Measurements from ENCODE around the gene MAGI2.

Gene MAGI2

GRCh38 chr7:78953090-78953489, 500.4 kb downstream of the MAGI2 start:
- peak; percentile 65 to 66 for DNase-seq (ENCODE audit: low read depth in 2 of 2)

DNA sequence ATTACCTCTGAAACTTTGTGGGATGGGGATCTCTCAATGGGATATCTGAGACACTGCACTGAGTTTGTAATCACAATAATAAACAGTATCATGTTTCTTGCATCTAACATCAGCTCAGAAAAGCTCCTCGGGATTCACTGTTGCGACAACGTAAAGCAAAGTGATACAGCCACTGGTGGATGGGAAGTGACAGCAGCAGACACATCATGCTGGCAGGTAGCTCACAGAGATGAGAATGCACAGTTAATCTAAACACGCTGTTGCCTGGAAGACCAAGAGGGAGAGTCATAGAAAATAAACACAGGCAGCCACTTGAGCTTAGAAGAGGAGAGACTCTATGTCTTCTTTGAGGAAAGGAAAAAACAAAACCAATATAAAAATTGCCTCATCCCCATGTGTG, 513.8 kb downstream of the MAGI2 start:
- no peak for DNase-seq (ENCODE audit: low read depth in 2 of 2)

DNA sequence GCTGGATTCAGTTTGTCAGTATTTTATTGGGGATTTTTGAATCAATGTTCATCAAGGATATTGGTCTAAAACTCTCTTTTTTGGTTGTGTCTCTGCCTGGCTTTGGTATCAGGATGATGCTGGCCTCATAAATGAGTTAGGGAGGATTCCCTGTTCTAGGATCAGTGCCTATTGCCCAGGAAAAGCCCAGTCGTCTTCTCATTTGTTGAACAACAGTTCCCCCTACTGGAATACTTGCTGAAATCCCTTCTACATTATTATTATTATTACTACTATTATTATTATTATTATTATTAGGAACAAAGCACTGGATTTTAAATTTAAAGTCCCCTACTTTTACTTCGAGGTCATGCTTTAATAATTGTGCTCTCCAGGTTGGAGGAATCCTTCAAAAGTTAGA, 528.9 kb downstream of the MAGI2 start:
- DNase-seq (ENCODE audit: low read depth in 2 of 2): peak; percentile 20

DNA sequence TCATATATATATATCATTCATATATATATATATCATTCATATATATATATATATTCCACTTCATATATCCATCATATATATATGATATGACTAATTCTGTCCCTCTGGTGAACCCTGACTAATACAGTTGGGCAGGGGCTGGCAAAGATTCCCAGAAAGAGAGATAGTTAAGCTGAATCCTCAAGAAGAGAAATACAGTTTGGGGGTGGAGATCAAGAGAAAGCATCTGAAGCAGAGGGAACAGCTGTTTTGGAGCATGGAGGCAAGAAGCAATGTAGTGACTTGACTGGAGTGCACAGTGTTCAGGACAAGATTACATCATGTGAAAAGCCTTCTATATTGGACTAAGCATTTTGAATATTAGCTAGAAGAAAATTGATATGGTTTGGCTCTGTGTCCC, 540.7 kb downstream of the MAGI2 start:
- peak; percentile 20 for DNase-seq (ENCODE audit: low read depth in 2 of 2)

GRCh38 chr7:78906735-78907134, 546.7 kb downstream of the MAGI2 start:
- DNase-seq (ENCODE audit: low read depth in 2 of 2): no peak

DNA sequence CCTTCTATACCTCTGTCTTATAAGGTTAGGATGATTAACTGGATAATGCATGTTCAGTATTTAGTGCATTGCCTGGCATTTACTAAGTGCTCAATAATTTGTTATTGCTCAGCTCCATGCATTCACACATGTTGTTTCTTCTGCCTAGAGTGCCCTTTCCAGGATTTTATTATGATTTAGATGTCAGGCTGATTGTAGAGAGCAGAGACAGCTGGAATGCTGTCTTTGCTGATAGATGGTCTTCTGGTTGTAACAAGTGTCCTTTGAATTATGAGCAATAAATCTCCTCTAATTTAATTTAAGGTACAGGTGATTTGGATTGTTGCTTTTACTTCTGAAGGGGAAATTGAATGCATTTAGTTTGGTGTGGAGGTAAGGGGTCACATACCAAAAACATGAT, 548.0 kb downstream of the MAGI2 start:
- DNase-seq (ENCODE audit: low read depth in 2 of 2): no peak

- DNase-seq (ENCODE audit: low read depth in 2 of 2): no peak
Observed at GRCh38 chr7:78904983-78905382, 548.5 kb downstream of the MAGI2 start.

DNA sequence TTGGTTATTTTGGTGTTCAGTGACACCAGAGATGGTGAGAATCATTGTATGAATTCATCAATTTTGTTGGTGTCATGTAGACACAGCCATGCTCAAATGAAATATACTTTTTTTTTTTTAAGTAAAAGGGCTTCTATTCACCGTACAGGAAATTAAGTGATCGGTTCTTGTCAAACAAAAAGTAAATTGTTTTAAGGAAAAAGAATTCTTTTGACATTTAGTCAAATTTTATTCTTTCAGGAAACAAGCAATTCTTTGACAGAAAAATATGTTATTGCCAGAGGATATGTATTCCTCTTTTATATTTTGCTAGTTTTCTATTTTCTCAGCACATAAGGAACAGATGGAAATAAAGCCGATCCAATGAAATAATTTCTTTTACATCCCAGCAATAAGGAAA, 551.9 kb downstream of the MAGI2 start:
- no peak for DNase-seq (ENCODE audit: low read depth in 2 of 2)

DNA sequence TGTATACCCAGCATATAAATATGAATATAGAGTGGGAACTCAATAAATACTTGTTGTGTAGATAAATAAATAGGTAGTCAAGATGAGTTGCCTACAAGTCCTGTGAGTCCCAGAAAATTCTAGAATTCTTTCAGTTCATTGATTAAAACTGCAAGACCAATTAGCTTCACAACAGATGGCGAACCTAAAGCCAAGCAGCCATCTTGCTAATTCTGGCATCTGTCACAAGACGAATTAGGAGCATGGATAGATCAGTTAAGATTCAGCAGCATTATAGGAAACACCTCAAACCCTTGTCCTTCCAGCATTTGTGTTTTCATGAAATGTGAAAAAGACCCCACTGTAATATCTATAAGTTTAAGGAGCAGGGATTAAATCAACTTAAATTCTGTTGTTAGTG, 552.7 kb downstream of the MAGI2 start:
- no peak for DNase-seq (ENCODE audit: low read depth in 2 of 2)

DNA sequence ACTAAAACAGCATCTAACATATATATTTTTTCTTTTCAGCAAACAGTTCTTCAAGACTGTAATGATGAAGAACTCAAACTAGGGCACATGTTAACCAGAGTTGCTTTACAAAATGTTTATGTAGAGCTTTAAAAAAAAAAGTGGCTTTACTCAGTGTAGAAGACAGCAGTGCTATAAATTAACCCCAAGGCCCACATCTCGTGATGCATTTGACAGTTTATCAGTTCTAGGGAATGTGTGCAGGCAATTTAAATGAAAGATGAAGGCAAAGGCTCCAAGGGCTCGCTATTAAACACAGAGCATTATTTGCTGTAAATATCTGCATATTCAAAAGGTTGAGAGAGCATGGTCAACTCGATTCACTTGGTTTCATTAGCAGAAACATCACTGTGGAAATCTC, 558.1 kb downstream of the MAGI2 start:
- no peak for DNase-seq (ENCODE audit: low read depth in 2 of 2)

DNA sequence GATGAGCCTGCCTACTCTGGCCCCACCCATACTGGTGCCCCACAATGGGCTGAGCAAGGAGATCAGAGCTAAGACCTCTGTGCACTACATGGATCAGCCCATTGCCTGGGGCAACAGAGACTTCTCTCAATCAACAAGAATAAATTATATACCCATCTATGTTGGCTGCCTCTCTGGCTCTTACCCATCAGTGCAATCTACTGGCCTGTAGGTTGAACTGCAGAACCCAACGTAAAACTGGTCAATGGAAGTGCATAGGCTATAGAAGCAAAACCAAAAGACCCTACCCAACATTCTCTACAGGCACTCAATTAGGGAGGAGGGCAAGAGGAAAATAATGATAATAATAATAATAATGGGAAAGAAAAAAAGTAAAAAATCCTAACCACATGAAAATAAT, 574.3 kb downstream of the MAGI2 start:
- no peak for DNase-seq (ENCODE audit: low read depth in 2 of 2)

DNA sequence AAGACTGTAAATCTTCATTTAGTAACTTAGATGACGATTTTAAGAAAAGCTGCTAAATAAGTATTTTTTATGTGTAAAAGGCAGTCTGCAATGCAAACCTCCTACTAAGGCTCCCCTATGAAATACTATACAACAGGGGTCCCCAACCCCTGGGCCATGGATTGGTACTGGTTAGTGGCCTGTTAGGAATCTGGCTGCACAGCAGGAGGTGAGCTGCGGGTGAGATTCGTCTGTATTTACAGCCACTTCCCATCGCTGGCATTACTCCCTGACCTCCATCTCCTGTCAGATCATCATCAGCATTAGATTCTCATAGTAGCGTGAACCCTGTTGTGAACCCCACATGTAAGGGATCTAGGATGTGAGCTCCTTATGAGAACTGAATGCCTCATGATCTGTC, 580.4 kb downstream of the MAGI2 start:
- no peak for DNase-seq (ENCODE audit: low read depth in 2 of 2)

DNA sequence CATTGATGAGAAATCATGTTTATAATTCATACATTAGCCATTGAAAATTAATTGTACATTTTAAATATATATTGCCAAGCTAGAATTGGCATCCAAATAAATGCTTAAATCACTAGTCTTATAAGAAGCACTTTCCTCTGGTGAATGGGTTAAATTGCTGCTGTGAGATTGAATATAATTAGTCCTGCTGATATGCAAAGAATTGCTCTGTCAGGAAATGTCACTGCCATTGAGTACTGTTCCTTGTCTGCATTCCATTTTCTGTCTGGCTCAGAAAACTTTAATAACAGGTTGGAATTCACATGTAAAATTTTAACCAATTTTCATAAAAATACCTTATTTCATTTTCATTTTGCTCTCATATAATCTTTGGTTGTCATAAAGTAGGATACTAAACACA, 589.1 kb downstream of the MAGI2 start:
- DNase-seq (ENCODE audit: low read depth in 2 of 2): no peak

- DNase-seq (ENCODE audit: low read depth in 2 of 2): no peak
Observed at GRCh38 chr7:78863281-78863680, 590.2 kb downstream of the MAGI2 start.

DNA sequence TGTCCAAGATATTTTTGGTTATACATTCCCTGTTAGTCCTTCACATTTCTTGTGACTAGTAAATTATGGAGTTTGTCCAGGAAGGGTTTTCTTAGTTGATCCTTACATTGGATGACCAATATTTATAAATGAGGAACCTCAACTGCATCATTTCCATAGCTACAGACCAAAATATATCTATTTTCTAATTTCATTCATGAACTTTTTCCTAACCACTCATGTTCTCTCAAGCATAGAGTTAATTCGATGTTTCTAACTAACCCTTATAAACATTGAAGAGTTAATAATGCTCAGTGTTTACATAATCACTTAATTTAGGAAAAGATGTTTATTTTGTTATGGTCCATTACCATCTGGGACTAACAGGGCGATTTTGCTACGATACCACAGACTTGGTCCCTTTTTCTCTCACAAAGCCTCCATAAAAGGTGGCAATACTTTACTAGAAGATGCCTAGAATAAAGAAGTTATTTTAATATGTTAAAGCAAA, 591.0 kb downstream of the MAGI2 start:
- no peak for DNase-seq (ENCODE audit: low read depth in 2 of 2)

- DNase-seq (ENCODE audit: low read depth in 2 of 2): no peak
Observed at GRCh38 chr7:78852951-78853350, 600.5 kb downstream of the MAGI2 start.

- no peak for DNase-seq (ENCODE audit: low read depth in 2 of 2)
Observed at GRCh38 chr7:78850093-78850740, 603.2 kb downstream of the MAGI2 start.

- DNase-seq (ENCODE audit: low read depth in 2 of 2): no peak
Observed at GRCh38 chr7:78845155-78845554, 608.3 kb downstream of the MAGI2 start.

DNA sequence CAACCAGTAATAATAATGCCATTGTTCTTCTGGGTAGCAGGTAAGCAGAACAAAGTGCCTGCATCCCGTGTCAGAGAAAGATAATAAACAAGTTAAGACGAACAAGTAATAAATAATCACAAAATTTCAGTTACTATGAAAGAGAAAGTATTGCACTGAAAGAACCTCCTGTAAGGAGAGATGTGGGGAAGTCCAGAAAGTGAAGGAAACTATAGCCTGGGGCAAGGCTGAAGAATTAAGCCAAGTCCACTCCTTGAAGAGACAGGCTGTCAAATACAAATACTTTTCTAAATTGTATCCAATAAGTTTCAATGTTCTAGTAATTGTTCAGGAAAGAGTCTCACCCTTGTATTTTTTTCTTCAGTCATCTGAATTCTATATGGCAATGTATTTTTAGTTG, 611.4 kb downstream of the MAGI2 start:
- DNase-seq (ENCODE audit: low read depth in 2 of 2): no peak

DNA sequence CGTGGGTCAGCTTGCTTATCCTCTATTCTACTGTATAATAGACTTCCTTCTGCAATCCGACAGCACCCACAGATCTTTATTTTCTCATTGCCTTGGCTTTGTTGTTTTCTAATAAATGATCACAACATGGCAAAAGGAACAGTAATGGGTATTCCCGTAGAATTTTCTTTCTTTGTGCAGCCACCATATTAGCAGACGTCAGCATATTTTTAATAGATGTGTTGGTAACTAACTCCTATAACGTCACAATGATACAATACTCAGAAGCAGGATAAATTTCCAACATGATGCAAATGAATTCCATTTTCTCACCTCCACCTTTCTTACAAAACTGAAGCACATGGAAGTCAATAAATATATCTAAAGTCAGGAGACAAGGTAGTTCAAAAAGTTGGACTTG, 617.6 kb downstream of the MAGI2 start:
- no peak for DNase-seq (ENCODE audit: low read depth in 2 of 2)

DNA sequence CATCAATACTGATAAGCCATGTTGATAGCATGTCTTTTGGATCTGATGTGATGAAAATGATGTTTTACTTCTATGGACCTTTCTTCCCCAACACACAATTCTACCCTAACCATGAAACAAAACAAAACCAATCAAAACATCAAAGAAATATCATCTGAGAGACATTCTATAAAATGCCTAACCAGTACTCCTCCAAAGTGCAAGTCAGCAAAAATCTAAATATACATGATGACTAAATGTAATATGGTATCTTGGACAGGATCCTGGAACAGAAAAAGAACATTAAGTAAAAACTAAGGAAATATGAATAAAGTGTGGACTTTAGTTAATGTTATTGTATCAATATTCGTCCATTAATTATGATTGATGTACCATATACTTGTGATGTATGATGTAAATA, 625.1 kb downstream of the MAGI2 start:
- DNase-seq (ENCODE audit: low read depth in 2 of 2): no peak

- DNase-seq (ENCODE audit: low read depth in 2 of 2): no peak
Observed at GRCh38 chr7:78803501-78804127, 649.9 kb downstream of the MAGI2 start.

- no peak for DNase-seq (ENCODE audit: low read depth in 2 of 2)
Observed at GRCh38 chr7:78794101-78794500, 659.4 kb downstream of the MAGI2 start.

- DNase-seq (ENCODE audit: low read depth in 2 of 2): no peak
Observed at GRCh38 chr7:78792624-78793023, 660.8 kb downstream of the MAGI2 start.
